Thyroid gland (tissue), 4 donors: ENCODE data around the gene C17orf114.

Source experiments
- DNase-seq, 2 donors: peaks; one replicate each; pipeline ENCODE4 v3.0.0-alpha.2; 2019
- H3K27ac ChIP-seq, 3 donors: fragments of 200-600 bp; sonication (generic); 1 replicate in 2 of 3; 2 replicates in 1 of 3; pipeline ENCODE4 v1.5.1; 2016 to 2019; ENCODE audit warnings: mild to moderate bottlenecking in 1 of 3, moderate library complexity in 1 of 3
- H3K27me3 ChIP-seq: fragments of 200-600 bp; sonication (generic); one replicate; pipeline ENCODE4 v1.5.1; 2019
- H3K36me3 ChIP-seq, 2 donors: fragments of 200-600 bp; sonication (generic); one replicate each; pipeline ENCODE4 v1.5.1; 2016 to 2019
- H3K4me1 ChIP-seq, 2 donors: fragments of 200-600 bp; sonication (generic); one replicate each; pipeline ENCODE4 v1.5.1; 2017 to 2019
- H3K4me3 ChIP-seq, 3 donors: fragments of 200-600 bp; sonication (generic); replicated peaks in 1 of 3; 1 replicate in 2 of 3; 2 replicates in 1 of 3; pipeline ENCODE4 v1.5.1; 2016; ENCODE audit warnings: mild to moderate bottlenecking in 1 of 3
- H3K9me3 ChIP-seq: fragments of 200-600 bp; sonication (generic); one replicate; pipeline ENCODE4 v1.5.1; 2017
- CTCF ChIP-seq, 6 experiments: fragments of 200-600 bp in 3 of 6; fragments of 450-650 bp in 3 of 6; sonication (generic) in 3 of 6; IDR thresholded peaks; one replicate each; pipeline ENCODE4 v1.5.1; 2016 to 2019; ENCODE audit warnings: antibody characterized with exemption in 6 of 6, mild to moderate bottlenecking in 2 of 6, inconsistent platforms in 1 of 6, moderate library complexity in 1 of 6
- POLR2A ChIP-seq, 2 donors: fragments of 450-650 bp; IDR thresholded peaks; one replicate each; pipeline ENCODE4 v1.6.1; 2017; ENCODE audit warnings: antibody characterized with exemption in 2 of 2, mild to moderate bottlenecking in 2 of 2, moderate library complexity in 1 of 2
- WGBS, 2 donors: methylation state at CpG; one replicate each; pipeline ENCODE4 v1.1.5; 2017; 5-methylcytosine and 5-hydroxymethylcytosine counted together
- intact Hi-C: fragments of 100-400 bp; cut with DNase I; formaldehyde crosslinking; loops from one replicate; pipeline ENCODE4 v1.15.1; 2023

Gene C17orf114

GRCh38 chr17:4822835-4823234 is 20.7 kb upstream of the C17orf114 start:
- Histone ChIP-seq H3K9me3 (no peaks in the 10 kb centered on the region), H3K4me1 (peaks cover 0 to 11% of the 10 kb centered on the region in 2 donors), H3K4me3 (no peak overlapping the region), H3K27ac (peak overlapping the region in 1 of 3 donors; percentile 4), H3K36me3 (no peaks in the 10 kb centered on the region), H3K27me3 (no peaks in the 10 kb centered on the region)
- intact Hi-C loops: no loop called here
- 47% methylated on average over 3 of the region's 3 CpGs; no CpG with 5 or more reads in 1 of the 2 donors for WGBS, 2 donors
- peak; percentile 17 to 20 for DNase-seq
- TF ChIP-seq POLR2A (IDR thresholded peaks at IDR 0.05): no peak
- no peak for TF ChIP-seq CTCF (IDR thresholded peaks at IDR 0.05)

GRCh38 chr17:4818276-4818675 is 16.1 kb upstream of the C17orf114 start:
- peaks cover 0 to 7% of the 10 kb centered on the region in 2 donors for H3K36me3 ChIP-seq

GRCh38 chr17:4816826-4817225 is 14.7 kb upstream of the C17orf114 start:
- Histone ChIP-seq H3K27me3 (no peaks in the 10 kb centered on the region), H3K36me3 (peaks cover 0 to 7% of the 10 kb centered on the region in 2 donors), H3K9me3 (no peaks in the 10 kb centered on the region), H3K4me1 (no peaks in the 10 kb centered on the region), H3K27ac (no peak overlapping the region), H3K4me3 (no peak overlapping the region)
- TF ChIP-seq CTCF (IDR thresholded peaks at IDR 0.05) (no peak), POLR2A (IDR thresholded peaks at IDR 0.05) (no peak)
- DNase-seq: no peak
- intact Hi-C loops: no loop called here
- WGBS, 2 donors: 89 to 96% methylated on average over 4 to 12 of the region's 13 CpGs

More at GRCh38 chr17:4818276-4818675, 16.1 kb upstream of the C17orf114 start:
- TF ChIP-seq POLR2A (IDR thresholded peaks at IDR 0.05): no peak
- no peak for TF ChIP-seq CTCF (IDR thresholded peaks at IDR 0.05)
- no peak overlapping the region for H3K4me3 ChIP-seq
- no peak overlapping the region for H3K27ac ChIP-seq
- DNase-seq: no peak
- H3K27me3 ChIP-seq: no peaks in the 10 kb centered on the region
- H3K9me3 ChIP-seq: no peaks in the 10 kb centered on the region
- intact Hi-C loops: no loop called here
- H3K4me1 ChIP-seq: peaks cover 0 to 7% of the 10 kb centered on the region in 2 donors
- 84 to 85% methylated on average over 12 of the region's 12 CpGs for WGBS, 2 donors

GRCh38 chr17:4815043-4815675 is 13.0 kb upstream of the C17orf114 start:
- Histone ChIP-seq H3K4me1 (no peaks in the 10 kb centered on the region), H3K9me3 (no peaks in the 10 kb centered on the region), H3K27ac (no peak overlapping the region), H3K4me3 (no peak overlapping the region), H3K36me3 (peaks cover 0 to 7% of the 10 kb centered on the region in 2 donors), H3K27me3 (no peaks in the 10 kb centered on the region)
- WGBS, 2 donors: 85 to 89% methylated on average over 7 of the region's 7 CpGs
- intact Hi-C loops: no loop called here
- TF ChIP-seq CTCF (IDR thresholded peaks at IDR 0.05) (no peak), POLR2A (IDR thresholded peaks at IDR 0.05) (no peak)
- DNase-seq: no peak

GRCh38 chr17:4812690-4813089 is 10.6 kb upstream of the C17orf114 start:
- peaks cover 5 to 9% of the 10 kb centered on the region in 2 donors for H3K4me1 ChIP-seq
- intact Hi-C loops: no loop called here

More at GRCh38 chr17:4812690-4813089, 10.6 kb upstream of the C17orf114 start:
- no peak overlapping the region for H3K27ac ChIP-seq
- no peak overlapping the region for H3K4me3 ChIP-seq
- no peak for DNase-seq
- peaks cover 0 to 7% of the 10 kb centered on the region in 2 donors for H3K36me3 ChIP-seq
- no peaks in the 10 kb centered on the region for H3K9me3 ChIP-seq
- TF ChIP-seq POLR2A (IDR thresholded peaks at IDR 0.05) (no peak), CTCF (IDR thresholded peaks at IDR 0.05) (no peak)
- H3K27me3 ChIP-seq: no peaks in the 10 kb centered on the region
- WGBS, 2 donors: 87 to 90% methylated on average over 7 of the region's 7 CpGs
